Measurements from ENCODE around the gene BLOC1S6. TPM values are rescaled to one million over a fixed set of nuclear protein-coding genes. Genes with fewer than 3 reads are reported as not detected.

Gene BLOC1S6
- total RNA-seq: 10 to 100 TPM; 38.7 to 40.8 TPM

GRCh38 chr15:45587095-45587862, at the start of gene BLOC1S6:
TSS of gene BLOC1S6 (plus strand) at chr15:45587379. CDS start at chr15:45587444, 65 bp downstream.

DNA sequence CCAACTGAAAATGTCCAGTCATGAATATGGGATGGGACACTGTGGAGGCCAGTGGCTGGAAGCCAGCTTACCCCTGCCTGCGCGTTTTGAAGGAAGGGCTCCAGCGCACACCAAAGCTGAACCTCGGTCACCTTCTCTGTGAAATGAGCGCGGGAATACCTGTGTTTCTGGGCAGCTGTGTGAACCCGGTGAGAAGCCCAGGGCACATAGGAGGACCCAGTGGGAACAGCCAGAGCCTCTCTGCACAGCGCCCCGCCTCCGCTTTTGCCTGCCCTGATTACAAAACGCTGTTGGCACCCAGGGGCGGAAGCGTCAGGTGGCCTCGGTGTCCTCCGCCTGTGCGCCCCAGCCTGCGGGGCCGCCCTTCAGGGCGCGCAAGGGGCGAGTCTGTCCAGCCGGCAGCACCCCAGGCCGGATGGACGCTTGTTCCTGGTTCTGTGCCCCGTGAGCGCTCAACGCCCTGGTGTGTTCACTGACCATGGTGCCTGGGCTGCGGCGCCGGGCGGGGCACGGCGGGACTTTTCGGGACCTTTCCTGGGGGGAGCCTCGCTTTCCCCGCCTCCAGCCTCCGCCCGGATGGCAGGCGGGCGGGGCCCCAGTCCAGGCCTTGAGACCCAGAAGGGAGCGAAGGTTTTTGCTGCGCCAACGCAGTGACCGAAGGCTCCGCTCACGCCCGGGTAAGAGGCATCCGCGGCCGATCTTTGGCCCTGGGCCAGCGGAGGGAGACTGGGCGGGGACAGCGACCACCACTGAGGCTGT, 47.4 kb downstream of the BLOC1S6 start, which contains the start of gene SQOR:
Gene SQOR (plus strand): TSS at position 598 of the 759 bp plus-strand sequence. CDS start 23,895 bp downstream, outside the sequence.

Other genes starting within 250 kb of the BLOC1S6 start
- under 1 TPM; 0.36 to 0.81 TPM for gene GATM, start 208.8 kb upstream of the BLOC1S6 start, total RNA-seq
- 1 to 10 TPM; 3.6 to 4.4 TPM for gene SLC30A4, start 64.6 kb upstream of the BLOC1S6 start, total RNA-seq
- 10 to 100 TPM; 84.2 to 87.3 TPM for gene SQOR, start 47.6 kb downstream of the BLOC1S6 start, total RNA-seq